ENCODE data around the gene NDRG4.
"Not testable (repeated sequence)": the region's sequence is repeated elsewhere in the genome, so short reads cannot be mapped to it uniquely, and the experiment has no call there.

NDRG4 gene

GRCh38 chr16:58464916-58465731 lies 34.8 kb upstream of the NDRG4 start:
- DNase-seq (ENCODE audit: low spot score): peak; percentile 39

DNA sequence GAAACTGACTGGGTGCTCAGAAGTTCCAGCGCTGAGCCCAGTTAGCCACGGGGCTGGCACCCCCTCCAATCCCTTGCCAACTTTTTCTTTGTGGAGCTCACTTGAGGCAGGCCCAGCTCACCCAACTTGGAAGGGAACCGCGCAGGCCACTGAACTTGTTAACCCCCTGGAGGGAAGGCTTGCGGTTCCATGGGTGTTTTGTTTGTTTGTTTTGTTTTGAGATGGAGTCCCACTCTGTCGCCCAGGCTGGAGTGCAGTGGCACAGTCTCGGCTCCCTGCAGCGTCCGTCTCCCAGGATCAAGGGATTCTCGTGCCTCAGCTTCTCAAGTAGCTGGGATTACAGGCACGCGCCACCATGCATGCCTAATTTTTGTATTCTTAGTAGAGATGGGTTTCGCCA lies 34.1 kb upstream of the NDRG4 start:
- DNase-seq (ENCODE audit: low spot score): no peak

- no peak for DNase-seq (ENCODE audit: low spot score)
These were observed 33.5 kb upstream of the NDRG4 start for GRCh38 chr16:58466396-58466795.

- DNase-seq (ENCODE audit: low spot score): no peak
These were observed 32.0 kb upstream of the NDRG4 start for GRCh38 chr16:58467905-58468304.

- no peak for DNase-seq (ENCODE audit: low spot score)
These were observed 28.6 kb upstream of the NDRG4 start for GRCh38 chr16:58471209-58471975.

DNA sequence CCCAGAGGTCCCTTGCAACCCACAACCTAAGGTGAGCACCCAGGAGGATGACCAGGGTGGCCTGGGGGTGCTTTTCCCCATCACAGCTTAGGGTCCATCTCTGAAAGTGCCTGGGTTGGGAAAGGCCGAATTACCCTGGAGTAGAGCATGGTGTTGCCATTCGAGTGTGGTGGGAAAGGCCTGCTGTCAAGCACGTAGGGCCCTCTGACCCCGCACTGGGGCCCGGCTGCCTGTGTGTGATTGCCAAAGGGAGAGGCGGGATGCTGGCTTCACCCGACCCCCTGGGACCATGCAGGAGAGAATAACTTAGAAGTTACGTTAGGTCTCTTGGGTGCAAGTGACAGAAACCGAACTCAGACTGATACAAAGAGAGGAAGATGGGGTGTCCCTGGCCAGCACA lies 27.7 kb upstream of the NDRG4 start:
- DNase-seq (ENCODE audit: low spot score): no peak

GRCh38 chr16:58472827-58473226 lies 27.1 kb upstream of the NDRG4 start:
- DNase-seq (ENCODE audit: low spot score): no peak

GRCh38 chr16:58474296-58474695 lies 25.6 kb upstream of the NDRG4 start:
- no peak for DNase-seq (ENCODE audit: low spot score)

DNA sequence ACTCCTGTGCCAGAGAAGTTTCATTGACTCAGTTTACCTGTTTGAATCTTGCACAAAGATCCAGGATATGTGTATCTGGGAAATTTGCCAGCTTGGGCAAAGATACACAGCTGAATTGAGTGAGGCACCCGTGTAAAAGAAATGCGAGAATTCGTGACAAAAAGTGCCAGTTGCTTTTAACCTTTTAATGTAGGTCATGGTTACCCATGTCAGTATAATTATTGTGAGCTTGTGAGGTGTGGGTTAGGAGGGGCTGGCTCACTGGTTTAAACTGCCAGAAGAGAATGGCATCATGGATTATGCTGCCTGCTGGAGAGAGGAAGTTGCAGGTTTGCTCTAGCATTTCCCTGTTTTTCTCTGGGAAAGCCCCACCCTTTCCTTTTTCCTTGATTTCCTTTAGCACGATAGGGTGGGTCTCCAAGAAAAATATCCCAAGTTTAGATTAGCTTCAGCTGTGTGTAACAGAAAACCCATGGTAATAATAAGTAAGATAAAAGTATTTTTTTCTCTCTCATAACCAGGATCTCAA lies 24.8 kb upstream of the NDRG4 start:
- DNase-seq (ENCODE audit: low spot score): no peak

DNA sequence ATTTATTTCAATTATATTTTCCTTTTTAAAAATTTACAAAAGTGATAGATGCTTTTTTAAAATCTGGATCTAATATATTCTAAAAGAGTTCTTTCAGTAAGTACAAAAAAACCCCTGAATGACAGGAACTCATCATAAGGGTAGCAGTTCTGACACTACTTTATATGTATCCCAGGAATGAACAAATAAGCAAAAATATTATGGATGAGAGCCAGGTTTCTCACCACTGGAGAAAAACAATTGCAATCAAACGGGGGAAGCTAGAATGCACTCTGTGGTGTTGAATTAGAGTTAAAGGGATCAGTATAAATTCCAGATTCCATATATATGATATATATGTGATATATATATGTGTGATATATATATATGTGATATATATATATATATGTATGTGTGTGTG lies 23.2 kb upstream of the NDRG4 start:
- no peak for DNase-seq (ENCODE audit: low spot score)

- no peak for DNase-seq (ENCODE audit: low spot score)
These were observed 21.5 kb upstream of the NDRG4 start for GRCh38 chr16:58478427-58478826.

- no peak for DNase-seq (ENCODE audit: low spot score)
These were observed 18.6 kb upstream of the NDRG4 start for GRCh38 chr16:58481226-58481869.

- no peak for DNase-seq (ENCODE audit: low spot score)
These were observed 18.0 kb upstream of the NDRG4 start for GRCh38 chr16:58481931-58482330.

GRCh38 chr16:58485184-58485887 lies 14.6 kb upstream of the NDRG4 start:
- no peak for DNase-seq (ENCODE audit: low spot score)

- DNase-seq (ENCODE audit: low spot score): peak; percentile 91
These were observed 12.2 kb upstream of the NDRG4 start for GRCh38 chr16:58487566-58488351.

DNA sequence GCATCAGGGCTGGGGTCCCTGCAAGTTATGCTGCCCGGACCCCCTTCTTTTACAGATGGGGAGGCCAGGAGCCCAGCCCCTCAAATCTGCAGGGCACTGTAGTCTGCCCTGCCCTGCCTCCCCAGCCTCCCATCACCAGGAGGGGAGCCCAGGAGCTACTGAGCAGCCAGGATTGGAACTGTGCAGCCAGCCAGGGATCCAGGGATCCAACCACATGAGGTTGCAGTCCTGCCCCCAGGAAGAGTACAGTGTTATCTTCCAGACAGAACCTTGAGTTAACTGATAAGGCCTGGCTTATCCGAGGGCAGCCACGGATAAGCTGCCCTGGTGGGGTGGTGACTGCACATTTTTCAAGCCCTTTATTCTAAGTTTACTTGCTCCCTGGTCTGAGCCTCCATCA lies 11.4 kb upstream of the NDRG4 start:
- DNase-seq (ENCODE audit: low spot score): no peak

DNA sequence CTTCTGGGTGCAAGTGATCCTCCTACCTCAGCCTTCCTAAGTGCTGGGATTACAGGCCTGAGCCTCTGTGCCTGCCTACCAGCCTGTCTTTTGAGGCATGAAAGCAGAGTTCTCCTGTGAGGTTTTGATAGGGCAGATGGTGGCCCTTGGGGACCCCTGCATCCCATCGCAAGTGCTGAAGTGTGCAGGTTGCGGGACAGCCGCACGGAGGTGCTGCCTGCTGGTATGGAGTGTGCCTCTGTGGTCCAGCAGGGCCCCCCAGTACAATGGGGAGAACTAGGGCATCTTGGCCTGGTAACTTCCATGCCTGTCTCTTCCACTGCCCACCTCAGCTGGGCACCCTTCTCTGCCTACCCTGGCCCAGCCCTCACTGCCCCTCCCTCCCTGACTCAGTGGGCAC lies 9.9 kb upstream of the NDRG4 start:
- no peak for DNase-seq (ENCODE audit: low spot score)

GRCh38 chr16:58490539-58490938 lies 9.4 kb upstream of the NDRG4 start:
- not testable (repeated sequence) for DNase-seq (ENCODE audit: low spot score)

GRCh38 chr16:58492066-58492465 lies 7.9 kb upstream of the NDRG4 start:
- DNase-seq (ENCODE audit: low spot score): no peak

- no peak for DNase-seq (ENCODE audit: low spot score)
These were observed 7.2 kb upstream of the NDRG4 start for GRCh38 chr16:58492735-58493134.

DNA sequence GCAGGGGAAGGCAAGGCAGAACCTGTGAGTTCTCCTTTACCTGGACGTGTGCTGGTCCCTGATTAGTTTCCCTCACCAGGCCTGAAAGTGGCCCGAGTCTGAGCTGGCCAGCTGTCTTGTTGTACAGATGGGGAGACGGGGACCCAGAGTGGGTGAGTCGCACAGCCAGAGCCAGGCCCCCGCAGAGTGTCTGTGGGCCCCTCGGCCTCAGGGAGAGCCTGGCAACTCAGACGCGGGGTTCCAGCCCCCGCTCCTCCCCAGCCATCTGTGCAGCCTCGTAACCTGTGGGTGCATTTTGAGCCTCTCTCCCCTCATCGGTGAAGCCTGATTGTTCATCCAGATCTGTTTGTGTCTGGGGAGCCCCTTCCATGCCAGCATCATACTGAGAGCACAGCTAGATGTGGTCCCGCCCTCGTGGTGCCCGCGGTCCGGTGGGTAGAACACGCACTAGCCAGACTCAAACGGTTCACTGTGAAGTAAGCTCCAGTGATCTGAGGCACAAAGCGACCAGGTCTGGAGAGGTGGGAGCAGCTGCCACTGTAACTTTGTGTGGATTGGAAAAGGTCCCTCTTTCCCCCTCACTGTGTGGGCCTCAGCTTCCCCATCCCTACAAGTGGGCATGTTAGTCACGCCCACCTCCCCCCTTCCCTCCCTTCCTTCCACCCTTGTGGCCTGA lies 6.0 kb upstream of the NDRG4 start:
- DNase-seq (ENCODE audit: low spot score): no peak
